Hepatocyte (in vitro differentiated cells): ENCODE results near the gene F2R.

Experiments
- CTCF ChIP-seq: fragments of 200-600 bp; sonication (generic); IDR thresholded peaks from 2 replicates; pipeline ENCODE4 v1.5.1; 2016; ENCODE audit warnings: antibody characterized with exemption, mild to moderate bottlenecking; ENCODE audit not compliant: poor library complexity
- EZH2 ChIP-seq: fragments of 200-600 bp; sonication (generic); IDR thresholded peaks from 2 replicates; pipeline ENCODE4 v1.6.1; 2016; ENCODE audit warnings: antibody characterized with exemption, mild to moderate bottlenecking, borderline replicate concordance

- no peak for TF ChIP-seq CTCF
- no peak for TF ChIP-seq EZH2
Observed at GRCh38 chr5:76685704-76686103, 30.2 kb upstream of the F2R start.
